CD1c-positive myeloid dendritic cell (primary cell): Measurements from ENCODE around the gene FOXJ1.
"Not testable (repeated sequence)": the region's sequence is repeated elsewhere in the genome, so short reads cannot be mapped to it uniquely, and the experiment has no call there.

Experiments
- DNase-seq: peaks from one replicate; pipeline ENCODE4 v3.0.0-alpha.2; 2016; ENCODE audit errors: extremely low spot score

The FOXJ1 gene, protein sequence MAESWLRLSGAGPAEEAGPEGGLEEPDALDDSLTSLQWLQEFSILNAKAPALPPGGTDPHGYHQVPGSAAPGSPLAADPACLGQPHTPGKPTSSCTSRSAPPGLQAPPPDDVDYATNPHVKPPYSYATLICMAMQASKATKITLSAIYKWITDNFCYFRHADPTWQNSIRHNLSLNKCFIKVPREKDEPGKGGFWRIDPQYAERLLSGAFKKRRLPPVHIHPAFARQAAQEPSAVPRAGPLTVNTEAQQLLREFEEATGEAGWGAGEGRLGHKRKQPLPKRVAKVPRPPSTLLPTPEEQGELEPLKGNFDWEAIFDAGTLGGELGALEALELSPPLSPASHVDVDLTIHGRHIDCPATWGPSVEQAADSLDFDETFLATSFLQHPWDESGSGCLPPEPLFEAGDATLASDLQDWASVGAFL

GRCh38 chr17:76141212-76142038 lies at the start of gene FOXJ1:
FOXJ1 (minus strand) TSS chr17:76141245; CDS start chr17:76140395, 850 bp downstream.
- peak; percentile 94 for DNase-seq

DNA sequence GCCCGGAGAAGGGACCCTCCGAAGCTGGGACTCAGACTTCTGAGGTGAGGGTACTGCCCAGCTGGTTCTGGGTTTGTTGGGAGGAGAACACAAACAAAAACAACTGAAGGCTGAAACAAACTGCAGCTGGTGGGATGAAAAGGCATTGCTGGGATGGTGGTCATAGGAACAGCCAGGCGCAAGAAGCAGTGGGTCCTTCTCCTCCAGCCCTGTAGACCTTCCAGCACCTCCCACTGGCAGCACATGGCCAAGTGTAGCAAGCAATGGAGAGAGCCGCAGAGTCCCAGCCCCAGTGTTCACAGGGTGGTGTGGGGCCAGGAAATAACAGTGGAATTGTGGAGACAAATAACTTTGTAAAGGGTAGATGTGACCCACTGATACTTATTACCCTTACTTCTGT lies 48.7 kb upstream of the FOXJ1 start:
- no peak for DNase-seq

GRCh38 chr17:76189247-76189646 lies 48.2 kb upstream of the FOXJ1 start:
- no peak for DNase-seq

- DNase-seq, result no peak
Observed at GRCh38 chr17:76188213-76189016, 47.4 kb upstream of the FOXJ1 start.

DNA sequence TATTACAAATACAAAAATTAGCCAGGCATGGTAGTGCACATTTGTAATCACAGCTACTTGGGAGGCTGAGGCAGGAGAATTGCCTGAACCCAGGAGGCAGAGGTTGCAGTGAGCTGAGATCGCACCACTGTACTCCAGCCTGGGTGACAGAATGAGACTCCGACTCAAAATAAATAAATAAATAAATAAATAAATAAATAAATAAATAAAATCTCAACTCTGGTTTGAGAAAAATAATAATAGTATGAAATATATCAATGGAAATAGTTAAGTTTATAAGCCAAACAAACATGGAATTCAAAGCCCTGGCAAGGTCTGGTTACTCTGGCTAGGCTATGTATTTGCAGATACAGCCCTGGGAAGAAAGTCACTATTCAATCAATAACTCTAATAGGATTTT lies 45.7 kb upstream of the FOXJ1 start:
- DNase-seq, result not testable (repeated sequence)

GRCh38 chr17:76184290-76184689 lies 43.2 kb upstream of the FOXJ1 start:
- DNase-seq, result no peak

DNA sequence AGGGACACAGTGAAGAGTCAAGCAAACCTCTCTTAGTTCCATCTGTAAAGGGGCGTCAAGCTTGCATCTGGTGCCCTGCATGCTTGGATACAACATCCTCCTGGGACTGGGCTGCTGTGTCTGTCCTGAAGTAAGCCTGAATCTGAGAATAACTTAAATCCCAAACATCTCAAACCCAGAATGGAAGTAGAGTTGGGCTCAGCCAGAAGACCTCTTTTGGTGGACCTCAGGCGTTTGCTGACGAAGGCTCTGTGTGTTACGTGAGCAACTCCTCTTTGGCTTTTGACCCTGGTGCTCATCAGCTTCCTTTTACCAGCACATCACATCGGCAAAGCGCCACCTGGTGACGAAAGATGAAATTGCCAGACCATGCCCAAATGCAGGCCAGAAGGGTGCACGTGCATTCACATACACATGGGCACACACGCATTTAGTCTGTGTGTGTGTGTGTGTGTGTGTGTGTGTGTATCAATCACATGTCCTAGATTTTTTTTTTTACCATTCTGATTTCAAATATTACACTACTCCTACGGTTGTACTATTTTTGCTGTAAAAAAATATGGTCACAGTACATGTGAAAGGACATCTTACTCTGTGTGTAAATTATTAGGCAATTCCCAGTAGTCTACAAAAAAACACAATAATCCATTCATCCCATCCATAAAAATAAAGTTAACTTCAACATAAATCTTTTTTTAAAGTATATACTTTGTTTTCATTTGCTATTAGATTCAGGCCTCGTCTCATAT lies 41.1 kb upstream of the FOXJ1 start:
- peak; percentile 95 for DNase-seq

- peak; percentile 11 for DNase-seq
Observed at GRCh38 chr17:76179496-76180467, 38.7 kb upstream of the FOXJ1 start.

GRCh38 chr17:76178124-76178523 lies 37.1 kb upstream of the FOXJ1 start:
- DNase-seq, result no peak

DNA sequence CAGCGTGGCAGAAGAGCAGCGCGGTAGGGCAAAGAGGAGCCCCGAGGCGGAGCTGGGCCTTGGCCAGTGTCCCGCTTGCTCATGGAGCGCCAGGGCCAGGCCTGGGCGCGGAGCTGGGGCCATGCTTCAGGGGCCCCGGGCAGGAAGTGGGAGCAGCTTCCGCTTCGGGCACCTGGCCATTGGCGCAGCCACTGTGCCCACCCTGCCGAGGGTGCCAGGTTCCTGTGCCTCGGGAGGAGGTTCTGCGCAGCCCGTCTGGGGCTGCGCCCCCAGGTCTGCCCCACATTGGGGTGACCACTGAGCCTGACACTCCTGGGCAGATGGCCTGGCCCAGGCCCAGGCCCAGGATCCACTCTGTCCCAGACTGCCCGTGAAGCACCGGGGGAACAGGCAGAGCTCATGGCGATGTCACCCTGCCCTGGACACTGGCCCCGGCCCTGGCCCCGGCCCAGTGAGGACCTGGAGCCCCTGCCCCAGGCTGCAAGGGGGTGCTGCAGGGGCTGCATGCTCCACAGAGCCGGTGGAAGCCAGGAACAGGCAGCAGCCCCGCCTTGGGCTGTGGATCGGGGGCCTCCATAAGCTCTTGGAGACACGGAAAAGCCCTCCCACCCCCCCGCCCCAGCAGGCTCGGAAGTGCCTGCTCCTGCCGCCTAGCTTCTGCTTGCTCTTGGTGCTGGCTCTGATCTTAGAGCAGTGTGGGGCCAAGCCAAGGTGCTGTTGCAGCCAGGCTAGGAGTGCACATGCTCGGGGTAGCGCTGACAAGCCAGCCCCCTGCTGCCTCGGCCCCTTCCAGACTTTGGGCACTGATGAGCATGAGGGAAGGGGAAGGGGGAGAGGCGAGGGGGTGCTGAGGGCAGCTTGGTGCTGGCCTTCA lies 35.9 kb upstream of the FOXJ1 start:
- DNase-seq, result no peak

DNA sequence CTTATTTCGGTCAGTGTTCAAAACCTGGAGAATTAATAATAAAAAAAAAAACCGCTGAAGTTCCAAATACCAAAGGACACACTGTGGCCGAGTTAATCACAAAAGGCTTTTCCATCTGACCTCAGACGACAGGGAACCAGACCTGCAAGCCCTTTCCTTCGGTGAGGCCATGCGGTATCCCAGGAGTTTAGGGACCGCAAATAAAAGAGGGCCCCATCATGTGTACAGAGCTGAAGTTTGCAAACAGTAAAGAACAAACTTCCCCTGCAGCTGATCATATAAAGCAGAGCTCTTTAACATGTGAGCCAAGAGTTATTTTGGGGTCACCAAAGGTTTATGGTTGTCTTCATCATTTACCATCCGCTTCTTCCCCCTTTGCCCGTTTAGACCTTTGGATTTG lies 33.0 kb upstream of the FOXJ1 start:
- no peak for DNase-seq

- DNase-seq, result no peak
Observed at GRCh38 chr17:76173474-76173873, 32.4 kb upstream of the FOXJ1 start.

DNA sequence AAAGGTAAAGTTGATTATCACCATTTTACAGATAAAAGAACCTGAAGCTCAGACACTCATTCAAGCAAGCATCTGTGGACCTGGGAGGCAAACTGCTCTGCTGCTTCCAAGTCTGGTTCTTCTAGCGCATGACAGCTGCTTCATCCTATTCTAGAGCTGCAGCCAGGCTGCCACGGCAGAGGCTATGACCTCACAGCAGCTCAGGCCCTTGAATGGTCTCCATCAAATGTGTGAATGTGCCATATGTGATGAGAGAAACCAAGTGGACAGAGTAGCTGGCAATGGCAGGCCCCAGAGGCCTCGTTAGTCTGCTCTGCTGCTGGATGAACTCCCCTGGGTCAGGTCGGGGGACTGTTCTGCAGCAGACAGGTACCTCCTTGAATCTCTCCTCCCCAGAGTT lies 30.7 kb upstream of the FOXJ1 start:
- no peak for DNase-seq

GRCh38 chr17:76170114-76170513 lies 29.1 kb upstream of the FOXJ1 start:
- DNase-seq, result no peak

DNA sequence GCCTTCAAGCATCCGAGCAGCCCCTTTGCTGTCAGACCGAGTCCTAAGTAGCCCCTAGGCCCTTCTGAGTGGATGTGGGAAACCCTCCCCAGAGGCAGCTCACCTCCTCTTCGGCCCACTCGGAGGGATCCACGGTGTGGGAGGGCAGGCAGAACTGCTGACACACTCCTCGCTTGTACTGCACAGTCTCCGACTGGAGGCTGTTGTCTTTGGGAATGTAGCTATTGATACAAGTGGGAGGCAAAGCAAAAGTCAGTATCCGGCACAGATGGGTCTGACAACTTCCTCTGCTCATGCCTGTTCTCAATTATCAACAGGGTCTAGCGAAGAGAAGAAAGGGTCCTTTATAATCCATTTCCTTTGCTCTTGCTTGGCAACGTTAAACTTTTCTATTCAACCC lies 25.9 kb upstream of the FOXJ1 start:
- DNase-seq, result no peak

DNA sequence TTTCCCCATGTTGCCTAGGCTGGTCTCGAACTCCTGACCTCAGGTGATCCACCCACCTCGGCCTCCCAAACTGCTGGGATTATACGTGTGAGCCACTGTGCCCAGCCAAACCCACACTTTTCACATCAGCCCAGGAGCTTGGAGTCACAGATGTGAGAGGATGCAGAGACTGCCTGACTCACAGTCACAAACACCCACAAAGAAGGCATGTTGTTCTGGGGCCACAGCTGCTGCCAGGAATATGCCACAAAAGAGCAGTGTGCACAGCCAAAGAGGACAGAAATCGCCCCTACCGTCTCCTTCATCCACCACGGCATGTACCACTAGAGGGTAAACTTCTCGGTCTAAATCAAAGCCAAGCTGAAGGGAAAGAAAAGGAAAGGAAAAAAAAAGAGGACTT lies 25.1 kb upstream of the FOXJ1 start:
- DNase-seq, result no peak

- DNase-seq, result no peak
Observed at GRCh38 chr17:76164331-76164730, 23.3 kb upstream of the FOXJ1 start.

DNA sequence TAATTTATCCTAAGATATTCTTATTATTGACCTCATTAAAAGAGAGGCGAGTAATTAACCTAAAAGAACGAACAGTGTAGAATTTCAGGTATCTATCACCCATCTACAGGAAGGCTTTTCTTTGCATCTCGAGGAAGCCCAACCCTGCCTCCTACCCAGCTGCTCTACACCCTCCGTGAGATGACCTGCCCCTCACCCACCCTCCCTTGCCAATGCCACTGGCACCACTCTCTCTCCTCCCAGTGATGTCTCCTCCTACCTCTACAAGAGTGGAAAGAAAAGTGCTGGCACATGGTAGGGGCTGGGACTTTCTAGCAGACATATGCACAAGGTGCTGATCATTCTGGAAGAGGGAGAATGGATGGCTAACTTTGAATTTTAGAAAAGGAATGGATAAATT lies 22.9 kb upstream of the FOXJ1 start:
- no peak for DNase-seq

DNA sequence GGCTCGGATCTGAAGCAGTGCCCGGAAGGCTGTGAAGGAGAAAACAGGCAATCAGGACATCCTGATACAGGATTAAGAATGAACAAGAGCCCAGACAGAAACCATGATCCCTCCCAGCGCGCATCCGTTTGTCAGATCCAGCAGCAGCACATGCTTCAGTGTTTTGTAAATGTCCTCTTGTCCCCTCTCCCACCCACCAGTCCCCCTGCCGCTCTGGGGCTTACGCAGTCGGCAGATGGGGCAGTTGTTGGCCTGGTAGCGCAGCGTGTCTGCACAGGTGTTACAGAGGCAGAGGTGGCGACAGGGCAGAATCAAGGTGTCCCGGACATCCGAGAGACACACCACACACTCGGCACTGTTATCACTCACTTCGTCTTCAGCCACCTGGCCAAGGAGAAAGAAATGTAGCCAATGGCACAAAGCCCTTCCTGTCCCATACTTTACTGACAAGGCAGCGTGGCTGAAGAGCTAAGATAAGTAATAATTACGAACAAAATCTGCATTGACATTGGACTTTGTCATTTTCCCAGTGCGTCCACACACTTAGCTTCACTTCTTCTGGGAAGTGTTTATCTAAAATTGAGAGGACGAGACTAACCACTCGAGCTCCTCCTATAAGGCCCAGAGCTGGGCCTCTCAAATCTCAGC lies 20.7 kb upstream of the FOXJ1 start:
- DNase-seq, result no peak
